Activated naive CD8-positive, alpha-beta T cell (primary cell): ENCODE results near the gene NADSYN1.

Experiments used
- H3K27ac Mint-ChIP-seq: one replicate; pipeline ENCODE4 v1.8.0; 2021; ENCODE audit warnings: mixed read lengths
- H3K27me3 Mint-ChIP-seq: one replicate; pipeline ENCODE4 v1.8.0; 2021; ENCODE audit warnings: mixed read lengths
- H3K36me3 Mint-ChIP-seq: one replicate; pipeline ENCODE4 v1.8.0; 2021; ENCODE audit warnings: mixed read lengths
- H3K4me1 Mint-ChIP-seq: one replicate; pipeline ENCODE4 v1.8.0; 2021; ENCODE audit warnings: low read depth, mixed read lengths
- H3K4me3 Mint-ChIP-seq: one replicate; pipeline ENCODE4 v1.8.0; 2021; ENCODE audit warnings: mild to moderate bottlenecking, mixed read lengths
- H3K9me3 Mint-ChIP-seq: one replicate; pipeline ENCODE4 v1.8.0; 2021; ENCODE audit warnings: low read depth, mixed read lengths

Gene NADSYN1

GRCh38 chr11:71426413-71426812 lies 26.6 kb upstream of the NADSYN1 start:
- Mint-ChIP-seq H3K4me1 (peaks cover 9% of the 10 kb centered on the region), H3K27me3 (no peaks in the 10 kb centered on the region), H3K4me3 (no peak overlapping the region), H3K27ac (no peak overlapping the region), H3K9me3 (peaks cover 4% of the 10 kb centered on the region), H3K36me3 (no peaks in the 10 kb centered on the region)

GRCh38 chr11:71428861-71429435 lies 24.1 kb upstream of the NADSYN1 start:
- Mint-ChIP-seq H3K36me3 (no peaks in the 10 kb centered on the region), H3K4me1 (peaks cover 7% of the 10 kb centered on the region), H3K27ac (no peak overlapping the region), H3K4me3 (no peak overlapping the region), H3K27me3 (no peaks in the 10 kb centered on the region), H3K9me3 (peaks cover 4% of the 10 kb centered on the region)

- H3K27me3 Mint-ChIP-seq: no peaks in the 10 kb centered on the region
- peaks cover 7% of the 10 kb centered on the region for H3K4me1 Mint-ChIP-seq
- H3K36me3 Mint-ChIP-seq: no peaks in the 10 kb centered on the region
- no peak overlapping the region for H3K27ac Mint-ChIP-seq
- H3K9me3 Mint-ChIP-seq: peaks cover 4% of the 10 kb centered on the region
- H3K4me3 Mint-ChIP-seq: no peak overlapping the region
Measured at GRCh38 chr11:71429701-71430100, 23.3 kb upstream of the NADSYN1 start.

GRCh38 chr11:71430166-71430565 lies 22.8 kb upstream of the NADSYN1 start:
- no peak overlapping the region for H3K4me3 Mint-ChIP-seq
- H3K9me3 Mint-ChIP-seq: peaks cover 4% of the 10 kb centered on the region
- H3K36me3 Mint-ChIP-seq: no peaks in the 10 kb centered on the region
- no peak overlapping the region for H3K27ac Mint-ChIP-seq
- no peaks in the 10 kb centered on the region for H3K27me3 Mint-ChIP-seq
- peaks cover 7% of the 10 kb centered on the region for H3K4me1 Mint-ChIP-seq

GRCh38 chr11:71431271-71431670 lies 21.7 kb upstream of the NADSYN1 start:
- no peak overlapping the region for H3K4me3 Mint-ChIP-seq
- H3K27ac Mint-ChIP-seq: no peak overlapping the region
- no peaks in the 10 kb centered on the region for H3K27me3 Mint-ChIP-seq
- H3K9me3 Mint-ChIP-seq: peaks cover 4% of the 10 kb centered on the region
- no peaks in the 10 kb centered on the region for H3K36me3 Mint-ChIP-seq
- H3K4me1 Mint-ChIP-seq: peaks cover 5% of the 10 kb centered on the region

- Mint-ChIP-seq H3K27ac (no peak overlapping the region), H3K36me3 (no peaks in the 10 kb centered on the region), H3K27me3 (no peaks in the 10 kb centered on the region), H3K4me3 (no peak overlapping the region), H3K4me1 (no peaks in the 10 kb centered on the region), H3K9me3 (peaks cover 2% of the 10 kb centered on the region)
Measured at GRCh38 chr11:71432761-71433647, 20.0 kb upstream of the NADSYN1 start.

- H3K4me3 Mint-ChIP-seq: no peak overlapping the region
- H3K27ac Mint-ChIP-seq: no peak overlapping the region
- no peaks in the 10 kb centered on the region for H3K4me1 Mint-ChIP-seq
- no peaks in the 10 kb centered on the region for H3K9me3 Mint-ChIP-seq
- H3K36me3 Mint-ChIP-seq: no peaks in the 10 kb centered on the region
- H3K27me3 Mint-ChIP-seq: no peaks in the 10 kb centered on the region
Measured at GRCh38 chr11:71433648-71434450, 19.2 kb upstream of the NADSYN1 start.

GRCh38 chr11:71434576-71435130 lies 18.4 kb upstream of the NADSYN1 start:
- Mint-ChIP-seq H3K27ac (no peak overlapping the region), H3K36me3 (no peaks in the 10 kb centered on the region), H3K4me1 (no peaks in the 10 kb centered on the region), H3K4me3 (no peak overlapping the region), H3K9me3 (no peaks in the 10 kb centered on the region), H3K27me3 (no peaks in the 10 kb centered on the region)

- Mint-ChIP-seq H3K36me3 (no peaks in the 10 kb centered on the region), H3K27me3 (no peaks in the 10 kb centered on the region), H3K4me3 (no peak overlapping the region), H3K27ac (no peak overlapping the region), H3K9me3 (no peaks in the 10 kb centered on the region), H3K4me1 (no peaks in the 10 kb centered on the region)
Measured at GRCh38 chr11:71435278-71435951, 17.6 kb upstream of the NADSYN1 start.

- Mint-ChIP-seq H3K27ac (no peak overlapping the region), H3K36me3 (no peaks in the 10 kb centered on the region), H3K27me3 (no peaks in the 10 kb centered on the region), H3K4me3 (no peak overlapping the region), H3K9me3 (no peaks in the 10 kb centered on the region), H3K4me1 (no peaks in the 10 kb centered on the region)
Measured at GRCh38 chr11:71436861-71437260, 16.1 kb upstream of the NADSYN1 start.

GRCh38 chr11:71437399-71437798 lies 15.6 kb upstream of the NADSYN1 start:
- Mint-ChIP-seq H3K4me1 (no peaks in the 10 kb centered on the region), H3K27ac (no peak overlapping the region), H3K4me3 (no peak overlapping the region), H3K36me3 (no peaks in the 10 kb centered on the region), H3K9me3 (no peaks in the 10 kb centered on the region), H3K27me3 (no peaks in the 10 kb centered on the region)

GRCh38 chr11:71437879-71438278 lies 15.1 kb upstream of the NADSYN1 start:
- H3K9me3 Mint-ChIP-seq: no peaks in the 10 kb centered on the region
- H3K27ac Mint-ChIP-seq: no peak overlapping the region
- H3K36me3 Mint-ChIP-seq: no peaks in the 10 kb centered on the region
- H3K4me1 Mint-ChIP-seq: no peaks in the 10 kb centered on the region
- no peaks in the 10 kb centered on the region for H3K27me3 Mint-ChIP-seq
- H3K4me3 Mint-ChIP-seq: no peak overlapping the region

- no peaks in the 10 kb centered on the region for H3K36me3 Mint-ChIP-seq
- no peaks in the 10 kb centered on the region for H3K9me3 Mint-ChIP-seq
- no peak overlapping the region for H3K4me3 Mint-ChIP-seq
- H3K27me3 Mint-ChIP-seq: no peaks in the 10 kb centered on the region
- no peaks in the 10 kb centered on the region for H3K4me1 Mint-ChIP-seq
- H3K27ac Mint-ChIP-seq: no peak overlapping the region
Measured at GRCh38 chr11:71438650-71439049, 14.4 kb upstream of the NADSYN1 start.

- no peak overlapping the region for H3K4me3 Mint-ChIP-seq
- H3K9me3 Mint-ChIP-seq: no peaks in the 10 kb centered on the region
- H3K36me3 Mint-ChIP-seq: peaks cover 4% of the 10 kb centered on the region
- no peak overlapping the region for H3K27ac Mint-ChIP-seq
- H3K4me1 Mint-ChIP-seq: no peaks in the 10 kb centered on the region
- no peaks in the 10 kb centered on the region for H3K27me3 Mint-ChIP-seq
Measured at GRCh38 chr11:71440021-71440755, 12.8 kb upstream of the NADSYN1 start.
